Karpas-422 (cell line): ENCODE results near the gene DOCK2. TPM values are rescaled to one million over a fixed set of nuclear protein-coding genes. Genes with fewer than 3 reads are reported as not detected.

Experiments
- small RNA-seq: library from RNA; depleted of rRNA; stranded (forward); fragments of <200 nt; gene quantifications from one replicate; pipeline ENCODE3, GENCODE V24; 2014
- total RNA-seq: library from RNA; depleted of rRNA; stranded (reverse); fragments of >200 nt; shearing (Covaris generic); gene quantifications from 2 replicates; pipeline ENCODE4 v1.2.3, GENCODE V29; 2014; ENCODE audit warnings: low replicate concordance; rRNA removed

Gene DOCK2
- total RNA-seq, 1 experiment from 2014 or later: 255 TPM

Small RNAs within 50 kb of the gene (small RNA-seq; reads per million reads assigned to genes)
- gene MIR378E: not detected

Other genes with a start within 250 kb of the DOCK2 start
- gene SPDL1, start 53.5 kb upstream of the DOCK2 start, total RNA-seq: 20.9 and 28.3 TPM in 2 replicates